CD4-positive, CD25-positive, alpha-beta regulatory T cell (primary cell): ENCODE measurements around the gene DST. TPM values are rescaled to one million over a fixed set of nuclear protein-coding genes. Genes with fewer than 3 reads are reported as not detected.
A peak's percentile ranks its signal among the peaks of the same experiment; 100 is the strongest.

Experiments used
- ATAC-seq, 2 donors: fragments of 150-1000 bp; cut with Tn5 transposase; one replicate each; pipeline ENCODE4 v1.10.0; 2021; ENCODE audit warnings: low read depth in 2 of 2, moderate number of reproducible peaks in 2 of 2, moderate library complexity in 1 of 2
- DNase-seq, 3 donors: peaks; one replicate each; pipeline versions ENCODE4 v3.0.0 to v3.0.0-alpha.2; 2012 to 2022; ENCODE audit warnings: mixed read lengths in 1 of 3
- H3K27ac ChIP-seq: one replicate; pipeline ENCODE4 v1.7.0; 2013; ENCODE audit warnings: mild to moderate bottlenecking, low read length; ENCODE audit not compliant: insufficient read depth, poor library complexity, severe bottlenecking
- H3K27me3 ChIP-seq: one replicate; pipeline ENCODE4 v1.7.0; 2013; ENCODE audit warnings: low read length; ENCODE audit not compliant: control insufficient read depth, insufficient read depth
- H3K36me3 ChIP-seq: one replicate; pipeline ENCODE4 v1.7.0; 2013; ENCODE audit warnings: mild to moderate bottlenecking, low read length, moderate library complexity; ENCODE audit not compliant: control insufficient read depth, insufficient read depth
- H3K4me1 ChIP-seq: 2 replicates; pipeline ENCODE4 v1.7.0; 2013; ENCODE audit warnings: mild to moderate bottlenecking, low read length; ENCODE audit not compliant: insufficient read depth, control insufficient read depth, poor library complexity, severe bottlenecking
- H3K4me3 ChIP-seq: one replicate; pipeline ENCODE4 v1.7.0; 2013; ENCODE audit warnings: low read depth, mild to moderate bottlenecking, low read length, moderate library complexity
- H3K9me3 ChIP-seq, 2 experiments: 1 replicate in 1 of 2; 2 replicates in 1 of 2; pipeline ENCODE4 v1.7.0; 2013; ENCODE audit warnings: low read length in 2 of 2, mild to moderate bottlenecking in 1 of 2, moderate library complexity in 1 of 2; ENCODE audit not compliant: control insufficient read depth in 2 of 2
- H3K27ac Mint-ChIP-seq, 3 donors: one replicate each; pipeline ENCODE4 v1.8.0; 2020 to 2022; ENCODE audit warnings: mild to moderate bottlenecking in 3 of 3, mixed read lengths in 3 of 3, moderate library complexity in 2 of 3
- H3K27me3 Mint-ChIP-seq: one replicate; pipeline ENCODE4 v1.8.0; 2022; ENCODE audit warnings: mild to moderate bottlenecking, mixed read lengths
- H3K36me3 Mint-ChIP-seq: one replicate; pipeline ENCODE4 v1.8.0; 2020; ENCODE audit warnings: mixed read lengths
- H3K4me1 Mint-ChIP-seq, 4 donors: one replicate each; pipeline ENCODE4 v1.8.0; 2020 to 2022; ENCODE audit warnings: mixed read lengths in 4 of 4, mild to moderate bottlenecking in 1 of 4
- H3K4me3 Mint-ChIP-seq, 4 donors: one replicate each; pipeline ENCODE4 v1.8.0; 2020 to 2022; ENCODE audit warnings: mild to moderate bottlenecking in 4 of 4, mixed read lengths in 4 of 4, moderate library complexity in 3 of 4
- H3K9me3 Mint-ChIP-seq, 7 donors: one replicate each; pipeline ENCODE4 v1.8.0; 2020 to 2022; ENCODE audit warnings: mixed read lengths in 7 of 7, mild to moderate bottlenecking in 3 of 7, moderate library complexity in 2 of 7
- polyA plus RNA-seq, 4 donors: library from polyadenylated mRNA; unstranded; fragments of 300-500 nt; fragmentation: Illumina TruSeq; gene quantifications; one replicate each; pipeline ENCODE4 v1.2.3, GENCODE V29; 2021
- total RNA-seq: library from RNA; stranded (reverse); gene quantifications from one replicate; pipeline ENCODE4 v1.2.3, GENCODE V29; 2022

DST gene
- total and polyA plus RNA-seq, 5 donors from 2014 or later = 0.30 to 3.8 (median 1.2) TPM; not detected in 2

- H3K4me3 Mint-ChIP-seq = no peak overlapping the region
- no peaks in the 10 kb centered on the region for H3K36me3 Mint-ChIP-seq
- no peaks in the 10 kb centered on the region for H3K4me1 Mint-ChIP-seq
- Histone ChIP-seq H3K9me3 (no peaks in the 10 kb centered on the region), H3K27ac (no peak overlapping the region), H3K4me1 (no peaks in the 10 kb centered on the region), H3K27me3 (no peaks in the 10 kb centered on the region), H3K4me3 (no peak overlapping the region), H3K36me3 (no peaks in the 10 kb centered on the region)
- no peaks in the 10 kb centered on the region for H3K27me3 Mint-ChIP-seq
- DNase-seq (no peak), ATAC-seq (no peak)
- peaks cover 0 to 4% (median 0%) of the 10 kb centered on the region in 7 donors for H3K9me3 Mint-ChIP-seq
- H3K27ac Mint-ChIP-seq = no peak overlapping the region
These were observed 67.0 kb downstream of the DST start for GRCh38 chr6:56575736-56576135.

GRCh38 chr6:56574292-56574691, 68.4 kb downstream of the DST start:
- Histone ChIP-seq H3K4me1 (no peaks in the 10 kb centered on the region), H3K4me3 (no peak overlapping the region), H3K36me3 (no peaks in the 10 kb centered on the region), H3K27me3 (no peaks in the 10 kb centered on the region), H3K27ac (no peak overlapping the region), H3K9me3 (no peaks in the 10 kb centered on the region)
- H3K27ac Mint-ChIP-seq = no peak overlapping the region
- no peaks in the 10 kb centered on the region for H3K36me3 Mint-ChIP-seq
- DNase-seq (no peak), ATAC-seq (no peak)
- H3K9me3 Mint-ChIP-seq = peaks cover 0 to 4% (median 0%) of the 10 kb centered on the region in 7 donors
- H3K4me1 Mint-ChIP-seq = no peaks in the 10 kb centered on the region
- no peak overlapping the region for H3K4me3 Mint-ChIP-seq
- H3K27me3 Mint-ChIP-seq = no peaks in the 10 kb centered on the region

DNA sequence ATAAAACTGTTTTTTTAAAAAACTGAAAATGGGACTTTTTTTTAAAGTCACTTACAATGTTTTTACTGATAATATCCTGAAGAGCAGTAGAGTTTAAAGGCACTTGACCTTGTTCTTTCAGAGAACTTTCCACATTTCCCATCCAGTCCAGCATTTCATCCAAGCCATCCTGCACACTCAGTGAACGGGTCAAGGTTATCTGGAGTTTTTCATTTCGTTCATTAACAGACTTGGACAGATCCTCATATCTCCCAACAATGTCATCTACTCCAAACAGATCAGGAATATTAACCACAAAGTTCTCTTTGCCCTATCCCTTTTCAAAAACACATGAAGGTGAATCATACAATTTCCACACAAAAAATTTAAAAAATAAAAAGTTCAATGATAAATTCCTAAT, 69.1 kb downstream of the DST start:
- Mint-ChIP-seq H3K27me3 (no peaks in the 10 kb centered on the region), H3K4me3 (no peak overlapping the region), H3K36me3 (no peaks in the 10 kb centered on the region), H3K9me3 (peaks cover 0 to 4% (median 0%) of the 10 kb centered on the region in 7 donors), H3K4me1 (no peaks in the 10 kb centered on the region), H3K27ac (no peak overlapping the region)
- Histone ChIP-seq H3K4me1 (no peaks in the 10 kb centered on the region), H3K9me3 (no peaks in the 10 kb centered on the region), H3K36me3 (no peaks in the 10 kb centered on the region), H3K4me3 (no peak overlapping the region), H3K27me3 (no peaks in the 10 kb centered on the region), H3K27ac (no peak overlapping the region)
- ATAC-seq (no peak), DNase-seq (no peak)

DNA sequence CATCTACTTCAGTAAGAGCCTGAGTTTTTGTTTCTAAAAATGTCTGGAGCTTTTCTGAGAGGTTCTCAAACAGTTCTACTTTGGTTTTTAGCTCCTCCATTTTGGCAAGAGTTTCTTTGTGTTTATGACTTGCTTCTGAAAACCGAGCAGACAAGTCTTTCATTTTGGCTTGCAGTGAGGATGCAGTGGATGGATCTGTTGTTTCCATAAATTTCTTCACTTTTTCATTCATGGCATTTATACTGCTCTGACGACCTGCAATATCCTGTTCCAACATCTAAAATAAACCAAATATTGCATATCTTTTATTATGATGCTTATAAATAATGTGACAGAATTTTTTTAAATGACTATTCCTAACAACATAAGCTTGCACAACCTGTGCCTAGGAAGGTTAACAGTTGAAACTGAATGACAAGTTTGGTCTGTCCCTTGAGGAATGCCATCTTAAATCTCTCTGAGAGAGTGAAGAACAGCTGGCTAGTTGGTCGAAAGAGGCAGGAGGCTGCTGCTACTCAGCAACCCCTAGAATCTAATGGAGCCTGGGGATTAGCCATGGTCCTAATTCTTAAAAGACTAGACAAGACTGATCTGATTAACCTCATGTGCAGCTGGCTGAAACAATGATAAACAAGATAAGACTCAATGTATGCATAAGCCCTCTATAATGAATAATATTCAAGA, 69.8 kb downstream of the DST start:
- Histone ChIP-seq H3K4me3 (no peak overlapping the region), H3K4me1 (no peaks in the 10 kb centered on the region), H3K36me3 (no peaks in the 10 kb centered on the region), H3K9me3 (no peaks in the 10 kb centered on the region), H3K27ac (no peak overlapping the region), H3K27me3 (no peaks in the 10 kb centered on the region)
- no peaks in the 10 kb centered on the region for H3K36me3 Mint-ChIP-seq
- peaks cover 0 to 2% (median 0%) of the 10 kb centered on the region in 7 donors for H3K9me3 Mint-ChIP-seq
- no peak for ATAC-seq
- no peaks in the 10 kb centered on the region for H3K27me3 Mint-ChIP-seq
- DNase-seq = no peak
- no peaks in the 10 kb centered on the region for H3K4me1 Mint-ChIP-seq
- no peak overlapping the region for H3K27ac Mint-ChIP-seq
- H3K4me3 Mint-ChIP-seq = no peak overlapping the region

DNA sequence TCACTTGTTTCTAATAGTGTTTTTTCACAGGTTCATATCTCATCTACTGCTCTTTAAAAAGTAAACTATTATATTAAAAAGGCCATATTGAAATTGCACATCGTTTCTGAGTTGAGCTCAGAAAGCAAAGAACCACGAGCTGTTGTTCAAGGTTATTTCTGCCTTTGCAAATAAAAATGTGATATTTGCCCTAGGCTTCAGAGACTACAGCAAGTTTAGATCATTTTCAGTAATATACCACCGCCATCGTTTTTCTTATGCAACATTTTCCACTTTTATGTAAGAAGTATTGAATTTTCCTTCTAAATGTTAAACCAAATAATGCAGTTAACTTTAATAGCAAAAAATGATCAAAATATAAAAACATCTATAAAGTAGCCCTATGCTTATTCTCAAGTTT, 71.1 kb downstream of the DST start:
- ATAC-seq = no peak
- no peak overlapping the region for H3K4me3 Mint-ChIP-seq

DNA sequence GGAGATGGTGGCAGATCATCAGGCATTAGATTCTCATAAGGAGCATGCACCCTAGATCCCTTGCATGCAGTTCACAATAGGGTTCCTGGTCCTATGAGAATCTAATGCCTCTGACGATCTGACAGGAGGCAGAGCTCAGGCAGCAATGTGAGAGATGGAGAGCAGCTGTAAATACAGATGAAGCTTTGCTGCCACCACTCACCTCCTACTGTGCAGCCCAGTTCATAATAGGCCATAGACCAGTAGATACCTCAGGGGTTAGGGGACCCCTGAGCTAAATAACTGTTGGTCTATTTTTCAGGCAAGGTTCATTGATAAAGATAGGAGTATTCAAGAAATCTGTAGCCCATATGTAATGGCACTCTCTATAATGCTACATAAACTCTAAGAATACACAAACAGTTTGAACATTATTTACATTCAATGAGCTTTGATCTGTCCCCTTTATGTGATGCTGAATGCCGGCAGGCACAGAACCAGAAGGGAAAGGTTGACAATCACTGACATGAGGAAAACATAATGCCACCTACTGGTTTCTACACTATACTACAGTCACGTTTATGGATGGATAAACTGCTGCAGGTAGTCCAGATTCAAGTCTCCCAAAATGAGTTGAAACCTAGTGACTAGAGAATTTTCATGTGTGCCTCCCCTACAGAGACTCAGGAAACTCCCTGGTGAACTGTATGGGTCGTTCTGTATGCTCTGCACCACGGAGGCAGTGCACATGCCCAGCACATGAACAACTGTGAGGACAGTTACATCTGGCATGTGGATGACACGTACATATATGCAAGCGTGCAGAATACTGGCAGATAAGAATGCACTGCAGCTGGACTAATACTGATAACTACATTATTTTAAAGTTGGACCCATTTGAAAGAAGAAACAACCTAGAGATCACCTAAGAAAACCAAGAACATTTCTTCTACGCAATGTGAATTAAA, 72.0 kb downstream of the DST start:
- Mint-ChIP-seq H3K27ac (no peak overlapping the region), H3K4me1 (no peaks in the 10 kb centered on the region), H3K9me3 (peaks cover 0 to under 1% (median 0%) of the 10 kb centered on the region in 7 donors), H3K36me3 (no peaks in the 10 kb centered on the region), H3K4me3 (no peak overlapping the region), H3K27me3 (no peaks in the 10 kb centered on the region)
- Histone ChIP-seq H3K9me3 (no peaks in the 10 kb centered on the region), H3K27me3 (no peaks in the 10 kb centered on the region), H3K4me3 (no peak overlapping the region), H3K4me1 (no peaks in the 10 kb centered on the region), H3K36me3 (no peaks in the 10 kb centered on the region), H3K27ac (no peak overlapping the region)
- DNase-seq = peak in 1 of 3 donors; percentile 26
- no peak for ATAC-seq

More for the DNA sequence above, 71.1 kb downstream of the DST start:
- H3K4me3 ChIP-seq = no peak overlapping the region
- H3K4me1 ChIP-seq = no peaks in the 10 kb centered on the region
- no peaks in the 10 kb centered on the region for H3K27me3 ChIP-seq
- Mint-ChIP-seq H3K36me3 (no peaks in the 10 kb centered on the region), H3K9me3 (peaks cover 0 to 2% (median 0%) of the 10 kb centered on the region in 7 donors), H3K27ac (no peak overlapping the region), H3K4me1 (no peaks in the 10 kb centered on the region), H3K27me3 (no peaks in the 10 kb centered on the region)
- no peak for DNase-seq
- no peak overlapping the region for H3K27ac ChIP-seq
- no peaks in the 10 kb centered on the region for H3K9me3 ChIP-seq
- no peaks in the 10 kb centered on the region for H3K36me3 ChIP-seq

- no peaks in the 10 kb centered on the region for H3K36me3 Mint-ChIP-seq
- Histone ChIP-seq H3K4me1 (no peaks in the 10 kb centered on the region), H3K36me3 (no peaks in the 10 kb centered on the region), H3K9me3 (no peaks in the 10 kb centered on the region), H3K27me3 (no peaks in the 10 kb centered on the region), H3K27ac (no peak overlapping the region), H3K4me3 (no peak overlapping the region)
- no peaks in the 10 kb centered on the region for H3K27me3 Mint-ChIP-seq
- no peak for DNase-seq
- no peak overlapping the region for H3K4me3 Mint-ChIP-seq
- H3K9me3 Mint-ChIP-seq = peaks cover 0 to 4% (median 0%) of the 10 kb centered on the region in 7 donors
- no peak for ATAC-seq
- no peaks in the 10 kb centered on the region for H3K4me1 Mint-ChIP-seq
- no peak overlapping the region for H3K27ac Mint-ChIP-seq
These were observed 75.2 kb downstream of the DST start for GRCh38 chr6:56567501-56567900.
